Liver (tissue), 9 donors: ENCODE measurements around the gene SUN3. TPM values are rescaled to one million over a fixed set of nuclear protein-coding genes. Genes with fewer than 3 reads are reported as not detected.

Experiments
- DNase-seq: peaks from one replicate; pipeline ENCODE4 v3.0.0-alpha.2; 2017; ENCODE audit warnings: low spot score
- H3K27ac ChIP-seq, 2 donors: one replicate each; pipeline ENCODE4 v1.7.0; 2013; ENCODE audit warnings: inconsistent platforms in 2 of 2, low read length in 2 of 2, control low read depth in 1 of 2, low read depth in 1 of 2, mild to moderate bottlenecking in 1 of 2
- H3K27me3 ChIP-seq, 4 donors: one replicate each; pipeline versions ENCODE4 v1.6.1 to v1.7.0; 2013; ENCODE audit warnings: low read length in 3 of 4, inconsistent platforms in 1 of 4, mild to moderate bottlenecking in 1 of 4, moderate library complexity in 1 of 4; ENCODE audit not compliant: control insufficient read depth in 4 of 4, insufficient read depth in 4 of 4
- H3K36me3 ChIP-seq, 4 donors: one replicate each; pipeline versions ENCODE4 v1.6.1 to v1.7.0; 2013; ENCODE audit warnings: low read length in 3 of 4, mild to moderate bottlenecking in 3 of 4, low read depth in 1 of 4, moderate library complexity in 1 of 4; ENCODE audit not compliant: control insufficient read depth in 4 of 4, insufficient read depth in 3 of 4
- H3K4me1 ChIP-seq, 4 donors: one replicate each; pipeline versions ENCODE4 v1.6.1 to v1.7.0; 2013; ENCODE audit warnings: low read length in 3 of 4, mild to moderate bottlenecking in 3 of 4, moderate library complexity in 1 of 4; ENCODE audit not compliant: control insufficient read depth in 4 of 4, insufficient read depth in 4 of 4
- H3K4me3 ChIP-seq, 3 donors: one replicate each; pipeline versions ENCODE4 v1.6.1 to v1.7.0; 2013; ENCODE audit warnings: low read length in 3 of 3, control low read depth in 1 of 3, low read depth in 1 of 3, mild to moderate bottlenecking in 1 of 3
- H3K9ac ChIP-seq, 2 donors: one replicate each; pipeline ENCODE4 v1.7.0; 2013; ENCODE audit warnings: low read length in 2 of 2, mild to moderate bottlenecking in 2 of 2, moderate library complexity in 2 of 2, control low read depth in 1 of 2, low read depth in 1 of 2
- H3K9me3 ChIP-seq, 4 donors: one replicate each; pipeline versions ENCODE4 v1.6.1 to v1.7.0; 2013; ENCODE audit warnings: low read length in 3 of 4; ENCODE audit not compliant: control insufficient read depth in 4 of 4
- EGR1 ChIP-seq, 2 donors: IDR thresholded peaks; 2 replicates each; pipeline ENCODE4 v1.6.1; 2016 to 2018; ENCODE audit warnings: antibody characterized with exemption in 2 of 2, low read depth in 2 of 2
- HNF4G ChIP-seq: IDR thresholded peaks from 2 replicates; pipeline ENCODE4 v1.6.1; 2016; ENCODE audit warnings: antibody characterized with exemption
- NR2F2 ChIP-seq: IDR thresholded peaks from 2 replicates; pipeline ENCODE4 v1.6.1; 2016; ENCODE audit warnings: antibody characterized with exemption
- RAD21 ChIP-seq, 2 donors: IDR thresholded peaks; 2 replicates each; pipeline ENCODE4 v1.6.1; 2016; ENCODE audit warnings: antibody characterized with exemption in 2 of 2, mild to moderate bottlenecking in 2 of 2
- RXRA ChIP-seq, 2 donors: IDR thresholded peaks; 2 replicates each; pipeline ENCODE4 v1.6.1; 2017 to 2018; ENCODE audit warnings: antibody characterized with exemption in 2 of 2, mild to moderate bottlenecking in 1 of 2
- SP1 ChIP-seq: IDR thresholded peaks from 2 replicates; pipeline ENCODE4 v1.6.1; 2018; ENCODE audit warnings: antibody characterized with exemption, mild to moderate bottlenecking
- TAF1 ChIP-seq: conservative IDR thresholded peaks from 2 replicates; pipeline ENCODE4 v1.6.1; 2016; ENCODE audit warnings: antibody characterized with exemption, mild to moderate bottlenecking
- WGBS: extraction: QIAGEN DNeasy Blood & Tissue Kit; methylation state at CpG from one replicate; pipeline ENCODE4 v1.1.7; 2013; 5-methylcytosine and 5-hydroxymethylcytosine counted together
- polyA plus RNA-seq, 2 donors: library from polyadenylated mRNA; stranded (reverse) in 1 of 2; unstranded in 1 of 2; fragments of 200-250 nt in 1 of 2; fragments of >200 nt in 1 of 2; fragmentation: Nextera tagmentation in 1 of 2; extraction: Ambion mirVana in 1 of 2; gene quantifications; one replicate each; pipeline versions ENCODE4 v1.2.1 to v1.2.3, GENCODE V29; 2013 to 2015
- total RNA-seq, 2 donors: library from RNA; depleted of rRNA; stranded (reverse); fragments of >200 nt; gene quantifications; one replicate each; pipeline ENCODE4 v1.2.3, GENCODE V29; 2014
- TF ChIP-seq, protein P1 (sequence below): IDR thresholded peaks from 2 replicates; pipeline ENCODE4 v1.6.1; 2016; ENCODE audit warnings: antibody characterized with exemption
- TF ChIP-seq, protein P2 (sequence below): fragments of 150-350 bp; IDR thresholded peaks from 2 replicates; pipeline ENCODE4 v1.5.1; 2017; ENCODE audit warnings: improper control_type of control experiment, low read depth, low read length; ENCODE audit not compliant: missing input control
- donor health status: healthy.
- donor health status: healthy.
- donor health status: healthy.
- donor health status: healthy.
- donor health status: healthy.

SUN3 gene
- total and polyA plus RNA-seq, 4 donors = not detected

DNA sequence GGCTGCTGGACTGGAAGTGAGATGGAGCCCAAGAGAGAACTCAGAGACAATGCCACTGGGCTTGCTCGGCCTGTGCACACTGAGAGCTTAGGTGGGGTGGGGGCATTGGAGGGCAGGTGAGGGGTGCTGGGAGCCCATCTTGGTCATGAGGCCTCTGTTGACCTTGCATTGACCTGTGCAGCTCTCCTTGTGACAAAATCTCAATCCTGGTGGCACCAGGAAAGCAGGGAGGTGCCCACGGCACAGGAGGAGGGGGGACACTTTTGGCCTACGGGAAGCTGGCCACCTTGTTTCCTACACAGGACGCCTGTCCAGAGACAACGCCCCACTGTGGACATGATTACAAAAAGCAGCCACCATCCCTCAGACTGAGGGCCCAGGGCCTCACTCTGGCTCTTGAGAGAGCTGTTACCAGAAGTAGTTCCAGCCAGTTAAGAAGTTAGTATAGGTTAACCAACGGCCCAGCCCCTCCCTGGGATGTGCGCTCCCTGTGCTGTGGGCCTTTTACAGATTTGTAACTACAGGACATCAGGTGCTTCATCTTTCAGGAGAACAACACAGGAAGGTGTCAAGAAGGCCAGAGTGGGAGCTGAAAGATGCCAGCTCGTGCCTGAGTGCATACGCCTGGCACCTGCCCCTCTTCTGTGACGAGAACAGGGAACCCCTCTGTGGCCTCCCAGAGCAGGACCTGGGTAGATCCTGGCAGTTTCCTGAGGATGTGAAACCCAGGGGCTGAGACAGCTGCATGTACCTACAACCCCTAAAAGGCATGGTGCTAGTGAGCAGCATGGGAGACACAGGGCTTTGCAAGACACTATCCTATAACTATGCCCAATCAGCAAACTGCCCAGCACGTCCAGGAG, 91.0 kb downstream of the SUN3 start:
- Histone ChIP-seq H3K36me3 (no peaks in the 10 kb centered on the region), H3K27ac (no peak overlapping the region), H3K4me3 (no peak overlapping the region), H3K4me1 (no peaks in the 10 kb centered on the region), H3K9ac (no peak overlapping the region), H3K27me3 (no peaks in the 10 kb centered on the region), H3K9me3 (no peaks in the 10 kb centered on the region)
- DNase-seq = no peak
- TF ChIP-seq SP1 (no peak), HNF4G (no peak), RAD21 (IDR thresholded peaks at IDR 0.05) (no peak), EGR1 (IDR thresholded peaks at IDR 0.05; ENCODE audit: low read depth in 2 of 2) (no peak), TAF1 (no peak), NR2F2 (no peak), RXRA (IDR thresholded peaks at IDR 0.05) (no peak)
- TF ChIP-seq, protein P1, sequence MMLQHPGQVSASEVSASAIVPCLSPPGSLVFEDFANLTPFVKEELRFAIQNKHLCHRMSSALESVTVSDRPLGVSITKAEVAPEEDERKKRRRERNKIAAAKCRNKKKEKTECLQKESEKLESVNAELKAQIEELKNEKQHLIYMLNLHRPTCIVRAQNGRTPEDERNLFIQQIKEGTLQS = no peak
- TF ChIP-seq, protein P2, sequence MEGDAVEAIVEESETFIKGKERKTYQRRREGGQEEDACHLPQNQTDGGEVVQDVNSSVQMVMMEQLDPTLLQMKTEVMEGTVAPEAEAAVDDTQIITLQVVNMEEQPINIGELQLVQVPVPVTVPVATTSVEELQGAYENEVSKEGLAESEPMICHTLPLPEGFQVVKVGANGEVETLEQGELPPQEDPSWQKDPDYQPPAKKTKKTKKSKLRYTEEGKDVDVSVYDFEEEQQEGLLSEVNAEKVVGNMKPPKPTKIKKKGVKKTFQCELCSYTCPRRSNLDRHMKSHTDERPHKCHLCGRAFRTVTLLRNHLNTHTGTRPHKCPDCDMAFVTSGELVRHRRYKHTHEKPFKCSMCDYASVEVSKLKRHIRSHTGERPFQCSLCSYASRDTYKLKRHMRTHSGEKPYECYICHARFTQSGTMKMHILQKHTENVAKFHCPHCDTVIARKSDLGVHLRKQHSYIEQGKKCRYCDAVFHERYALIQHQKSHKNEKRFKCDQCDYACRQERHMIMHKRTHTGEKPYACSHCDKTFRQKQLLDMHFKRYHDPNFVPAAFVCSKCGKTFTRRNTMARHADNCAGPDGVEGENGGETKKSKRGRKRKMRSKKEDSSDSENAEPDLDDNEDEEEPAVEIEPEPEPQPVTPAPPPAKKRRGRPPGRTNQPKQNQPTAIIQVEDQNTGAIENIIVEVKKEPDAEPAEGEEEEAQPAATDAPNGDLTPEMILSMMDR = no peak
- 85% methylated on average over 11 of the region's 11 CpGs for WGBS

Other genes starting within 250 kb of the SUN3 start
- under 1 TPM; 0.09 to 0.25 TPM for gene PKD1L1, start 80.6 kb downstream of the SUN3 start, total RNA-seq
- under 1 TPM; 0.08 to 0.13 TPM for gene PKD1L1, start 80.6 kb downstream of the SUN3 start, polyA plus RNA-seq
- 10 to 100 TPM; 15.2 to 39.0 TPM for gene HUS1, start 49.5 kb downstream of the SUN3 start, total RNA-seq
- 10 to 100 TPM in 1 of 2 donors, 1 to 10 TPM in 1; 9.2 to 21.6 TPM for gene HUS1, start 49.5 kb downstream of the SUN3 start, polyA plus RNA-seq
- not detected for gene C7orf57, start 6.4 kb upstream of the SUN3 start, total RNA-seq
- gene C7orf57, start 6.4 kb upstream of the SUN3 start, polyA plus RNA-seq = not detected
- 1 to 10 TPM; 3.1 to 8.2 TPM for gene UPP1, start 60.2 kb upstream of the SUN3 start, total RNA-seq
- 10 to 100 TPM; 10.1 to 18.8 TPM for gene UPP1, start 60.2 kb upstream of the SUN3 start, polyA plus RNA-seq
- gene ABCA13, start 142.4 kb upstream of the SUN3 start, total RNA-seq = 1 to 10 TPM; 1.0 TPM
- gene ABCA13, start 142.4 kb upstream of the SUN3 start, polyA plus RNA-seq = under 1 TPM; 0.22 to 0.32 TPM